ENCODE measurements around the gene SAP30BP. TPM values are rescaled to one million over a fixed set of nuclear protein-coding genes. Genes with fewer than 3 reads are reported as not detected.
A peak's percentile ranks its signal among the peaks of the same experiment; 100 is the strongest.

The SAP30BP gene
- total RNA-seq, 2 donors from 2014 or later: 96.5 to 113 TPM

- H3K27me3 ChIP-seq (ENCODE audit: control insufficient read depth, insufficient read depth, low read length, poor library complexity, severe bottlenecking): no peaks in the 10 kb centered on the region
- H3K36me3 Mint-ChIP-seq (ENCODE audit: low read depth): peaks cover 44% of the 10 kb centered on the region
- H3K27ac ChIP-seq (ENCODE audit: low read depth, low read length): no peak overlapping the region
- H3K4me1 ChIP-seq (ENCODE audit: control insufficient read depth, insufficient read depth, low read length): no peaks in the 10 kb centered on the region
- no peak overlapping the region for H3K4me3 Mint-ChIP-seq
- H3K36me3 ChIP-seq (ENCODE audit: control insufficient read depth, insufficient read depth, low read length): peaks cover 61% of the 10 kb centered on the region
- no peak for DNase-seq
- TF ChIP-seq CTCF (conservative IDR thresholded peaks at IDR 0.05): no peak
- H3K27ac Mint-ChIP-seq: peak overlapping the region; percentile 45
- no peaks in the 10 kb centered on the region for H3K9me3 Mint-ChIP-seq
- no peak overlapping the region for H3K9ac ChIP-seq (ENCODE audit: extremely low read depth, low read length, poor library complexity, severe bottlenecking)
- H3K9me3 ChIP-seq (ENCODE audit: control insufficient read depth, low read length): no peaks in the 10 kb centered on the region
- no peak overlapping the region for H3K4me3 ChIP-seq (ENCODE audit: low read length)
- WGBS, 2 experiments (ENCODE audit: insufficient coverage in 1 of 2, insufficient read length in 1 of 2): 94 to 98% methylated on average over 5 of the region's 5 CpGs
- no peaks in the 10 kb centered on the region for H3K27me3 Mint-ChIP-seq (ENCODE audit: insufficient read depth)
- H3K4me1 Mint-ChIP-seq: peaks cover 7% of the 10 kb centered on the region
Measured at GRCh38 chr17:75670868-75671267, 3.7 kb downstream of the SAP30BP start.

GRCh38 chr17:75672011-75672410, 4.9 kb downstream of the SAP30BP start:
- H3K27me3 Mint-ChIP-seq (ENCODE audit: insufficient read depth): no peaks in the 10 kb centered on the region
- no peak overlapping the region for H3K4me3 Mint-ChIP-seq
- peaks cover 5% of the 10 kb centered on the region for H3K4me1 Mint-ChIP-seq
- H3K4me3 ChIP-seq (ENCODE audit: low read length): no peak overlapping the region
- H3K4me1 ChIP-seq (ENCODE audit: control insufficient read depth, insufficient read depth, low read length): no peaks in the 10 kb centered on the region
- H3K9ac ChIP-seq (ENCODE audit: extremely low read depth, low read length, poor library complexity, severe bottlenecking): no peak overlapping the region
- H3K36me3 ChIP-seq (ENCODE audit: control insufficient read depth, insufficient read depth, low read length): peaks cover 73% of the 10 kb centered on the region
- 93 to 94% methylated on average over 4 to 5 of the region's 5 CpGs for WGBS, 2 experiments (ENCODE audit: insufficient coverage in 1 of 2, insufficient read length in 1 of 2)
- no peak for TF ChIP-seq CTCF (conservative IDR thresholded peaks at IDR 0.05)
- H3K9me3 ChIP-seq (ENCODE audit: control insufficient read depth, low read length): no peaks in the 10 kb centered on the region
- DNase-seq: no peak
- no peak overlapping the region for H3K27ac Mint-ChIP-seq
- no peaks in the 10 kb centered on the region for H3K27me3 ChIP-seq (ENCODE audit: control insufficient read depth, insufficient read depth, low read length, poor library complexity, severe bottlenecking)
- H3K36me3 Mint-ChIP-seq (ENCODE audit: low read depth): peaks cover 50% of the 10 kb centered on the region
- H3K27ac ChIP-seq (ENCODE audit: low read depth, low read length): no peak overlapping the region
- no peaks in the 10 kb centered on the region for H3K9me3 Mint-ChIP-seq

GRCh38 chr17:75673487-75673886, 6.3 kb downstream of the SAP30BP start:
- H3K9me3 ChIP-seq (ENCODE audit: control insufficient read depth, low read length): no peaks in the 10 kb centered on the region
- peaks cover under 1% of the 10 kb centered on the region for H3K4me1 Mint-ChIP-seq
- no peak overlapping the region for H3K27ac Mint-ChIP-seq
- no peak overlapping the region for H3K4me3 Mint-ChIP-seq
- no peaks in the 10 kb centered on the region for H3K9me3 Mint-ChIP-seq
- H3K9ac ChIP-seq (ENCODE audit: extremely low read depth, low read length, poor library complexity, severe bottlenecking): no peak overlapping the region
- H3K36me3 Mint-ChIP-seq (ENCODE audit: low read depth): peaks cover 54% of the 10 kb centered on the region
- peaks cover 79% of the 10 kb centered on the region for H3K36me3 ChIP-seq (ENCODE audit: control insufficient read depth, insufficient read depth, low read length)
- no peaks in the 10 kb centered on the region for H3K27me3 Mint-ChIP-seq (ENCODE audit: insufficient read depth)
- H3K4me3 ChIP-seq (ENCODE audit: low read length): no peak overlapping the region
- no peak for TF ChIP-seq CTCF (conservative IDR thresholded peaks at IDR 0.05)
- no peaks in the 10 kb centered on the region for H3K4me1 ChIP-seq (ENCODE audit: control insufficient read depth, insufficient read depth, low read length)
- no peak overlapping the region for H3K27ac ChIP-seq (ENCODE audit: low read depth, low read length)
- no peak for DNase-seq
- 77 to 97% methylated on average over 2 to 4 of the region's 4 CpGs for WGBS, 2 experiments (ENCODE audit: insufficient coverage in 1 of 2, insufficient read length in 1 of 2)
- H3K27me3 ChIP-seq (ENCODE audit: control insufficient read depth, insufficient read depth, low read length, poor library complexity, severe bottlenecking): no peaks in the 10 kb centered on the region
